ENCODE measurements around the gene ITIH5.

ITIH5 gene

DNA sequence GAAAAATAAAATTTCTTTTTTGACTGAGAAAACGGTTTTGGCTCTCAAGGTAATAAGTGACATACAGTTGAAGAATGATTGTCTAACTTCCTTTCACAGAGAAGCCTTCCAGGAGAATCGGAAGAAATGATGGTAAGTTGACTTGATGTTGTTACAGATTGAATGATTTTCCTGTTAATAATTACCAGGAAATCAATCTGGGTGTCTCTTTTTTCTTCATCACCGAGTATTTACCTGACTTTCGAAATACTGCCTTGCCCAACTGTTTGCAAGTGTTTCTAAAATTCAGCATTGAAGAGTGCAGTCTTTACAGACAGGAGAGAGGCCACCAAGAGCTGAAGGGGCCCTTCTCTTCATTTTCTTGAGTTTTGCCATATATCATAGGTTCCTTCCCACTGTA lies 40.3 kb upstream of the ITIH5 start:
- no peaks in the 10 kb centered on the region for H3K9me3 Mint-ChIP-seq
- H3K4me1 Mint-ChIP-seq, result peaks cover 15% of the 10 kb centered on the region
- peaks cover 11% of the 10 kb centered on the region for H3K27me3 Mint-ChIP-seq (ENCODE audit: low read depth)
- no peaks in the 10 kb centered on the region for H3K36me3 Mint-ChIP-seq (ENCODE audit: low read depth)
- no peak for TF ChIP-seq CTCF (IDR thresholded peaks at IDR 0.05; ENCODE audit: unreplicated experiment in 3 of 3)
- peak overlapping the region; percentile 45 to 78 (median 75) for H3K27ac Mint-ChIP-seq
- H3K4me3 Mint-ChIP-seq, result no peak overlapping the region

GRCh38 chr10:7706534-7707073 lies 39.8 kb upstream of the ITIH5 start:
- H3K4me3 Mint-ChIP-seq, result no peak overlapping the region

GRCh38 chr10:7705341-7705740 lies 38.6 kb upstream of the ITIH5 start:
- peaks cover 11% of the 10 kb centered on the region for H3K27me3 Mint-ChIP-seq (ENCODE audit: low read depth)
- peaks cover 15% of the 10 kb centered on the region for H3K4me1 Mint-ChIP-seq
- no peaks in the 10 kb centered on the region for H3K9me3 Mint-ChIP-seq
- TF ChIP-seq CTCF (IDR thresholded peaks at IDR 0.05; ENCODE audit: unreplicated experiment in 3 of 3), result no peak
- peak overlapping the region in 1 of 3 experiments; percentile 78 for H3K27ac Mint-ChIP-seq
- H3K4me3 Mint-ChIP-seq, result no peak overlapping the region
- H3K36me3 Mint-ChIP-seq (ENCODE audit: low read depth), result no peaks in the 10 kb centered on the region

More at GRCh38 chr10:7706534-7707073, 39.8 kb upstream of the ITIH5 start:
- H3K9me3 Mint-ChIP-seq, result no peaks in the 10 kb centered on the region
- peaks cover 11% of the 10 kb centered on the region for H3K27me3 Mint-ChIP-seq (ENCODE audit: low read depth)
- peak overlapping the region; percentile 72 to 78 (median 75) for H3K27ac Mint-ChIP-seq
- no peak for TF ChIP-seq CTCF (IDR thresholded peaks at IDR 0.05; ENCODE audit: unreplicated experiment in 3 of 3)
- no peaks in the 10 kb centered on the region for H3K36me3 Mint-ChIP-seq (ENCODE audit: low read depth)
- H3K4me1 Mint-ChIP-seq, result peaks cover 15% of the 10 kb centered on the region

GRCh38 chr10:7704071-7705016 lies 37.6 kb upstream of the ITIH5 start:
- H3K36me3 Mint-ChIP-seq (ENCODE audit: low read depth), result no peaks in the 10 kb centered on the region
- H3K27me3 Mint-ChIP-seq (ENCODE audit: low read depth), result peaks cover 11% of the 10 kb centered on the region
- peaks cover 15% of the 10 kb centered on the region for H3K4me1 Mint-ChIP-seq
- H3K4me3 Mint-ChIP-seq, result no peak overlapping the region
- TF ChIP-seq CTCF (IDR thresholded peaks at IDR 0.05; ENCODE audit: unreplicated experiment in 3 of 3), result no peak
- H3K27ac Mint-ChIP-seq, result peak overlapping the region in 2 of 3 experiments; percentile 57 to 61
- no peaks in the 10 kb centered on the region for H3K9me3 Mint-ChIP-seq

- H3K27ac Mint-ChIP-seq, result peak within 1 kb of the TSS; percentile 2 to 45 (median 37)
- H3K9me3 Mint-ChIP-seq, result peaks cover 2% of the 10 kb centered on the region
- no peaks in the 10 kb centered on the region for H3K36me3 Mint-ChIP-seq (ENCODE audit: low read depth)
- H3K4me1 Mint-ChIP-seq, result peaks cover 15% of the 10 kb centered on the region
- TF ChIP-seq CTCF (IDR thresholded peaks at IDR 0.05; ENCODE audit: unreplicated experiment in 3 of 3), result no peak
- no peak within 1 kb of the TSS for H3K4me3 Mint-ChIP-seq
- peaks cover 9% of the 10 kb centered on the region for H3K27me3 Mint-ChIP-seq (ENCODE audit: low read depth)
Measured at GRCh38 chr10:7703140-7703539, 36.4 kb upstream of the ITIH5 start, which contains the start of gene ITIH2. Gene ITIH2 (plus strand): TSS chr10:7703316. CDS start chr10:7703435, 119 bp downstream.
